Mesodermal cell (in vitro differentiated cells): ENCODE measurements around the gene TAF7. TPM values are rescaled to one million over a fixed set of nuclear protein-coding genes. Genes with fewer than 3 reads are reported as not detected.

Experiments used
- H3K27ac ChIP-seq: 2 replicates; pipeline ENCODE4 v1.7.0; 2013; ENCODE audit warnings: mild to moderate bottlenecking, low read depth, low read length, moderate library complexity; ENCODE audit not compliant: severe bottlenecking
- H3K36me3 ChIP-seq: 2 replicates; pipeline ENCODE4 v1.7.1; 2013; ENCODE audit warnings: mild to moderate bottlenecking, low read length, moderate library complexity; ENCODE audit not compliant: control insufficient read depth, insufficient read depth
- H3K4me1 ChIP-seq: one replicate; pipeline ENCODE4 v1.7.1; 2013; ENCODE audit warnings: mild to moderate bottlenecking, low read length; ENCODE audit not compliant: insufficient read depth, control insufficient read depth, poor library complexity, severe bottlenecking
- H3K4me3 ChIP-seq: 2 replicates; pipeline ENCODE4 v1.7.0; 2013; ENCODE audit warnings: low read length, control low read depth, mild to moderate bottlenecking; ENCODE audit not compliant: insufficient read depth, poor library complexity, severe bottlenecking; ENCODE audit errors: extremely low read depth
- H3K9me3 ChIP-seq: 2 replicates; pipeline ENCODE4 v1.7.1; 2013; ENCODE audit warnings: mild to moderate bottlenecking, low read length, moderate library complexity; ENCODE audit not compliant: control insufficient read depth
- WGBS, 2 experiments: methylation state at CpG; one replicate each; pipeline ENCODE4 v1.1.5; 2013; ENCODE audit warnings: missing lambda C conversion rate in 2 of 2; ENCODE audit not compliant: insufficient coverage in 2 of 2; 5-methylcytosine and 5-hydroxymethylcytosine counted together
- polyA plus RNA-seq, 2 experiments: library from polyadenylated mRNA; stranded (reverse); fragments of 50-300 nt; gene quantifications; one replicate each; pipeline ENCODE4 v1.2.3, GENCODE V29; 2013

TAF7 gene
- polyA plus RNA-seq (2013, experiment 1 of 2), result 121 TPM
- polyA plus RNA-seq (2013, experiment 2 of 2), result 127 TPM

GRCh38 chr5:141320225-141321169 lies at the start of gene TAF7:
TSS of gene TAF7 (minus strand) at chr5:141320784. CDS start at chr5:141320044, 740 bp downstream.
- Histone ChIP-seq H3K9me3 (peaks cover 36% of the 10 kb centered on the region), H3K4me1 (no peaks in the 10 kb centered on the region), H3K27ac (peak within 1 kb of the TSS; percentile 98), H3K4me3 (peak within 1 kb of the TSS; percentile 69), H3K36me3 (peaks cover 43% of the 10 kb centered on the region)
- WGBS, 2 experiments, result 2 to 5% methylated on average over 56 to 64 of the region's 67 CpGs

- Histone ChIP-seq H3K4me1 (no peaks in the 10 kb centered on the region), H3K9me3 (peaks cover 32% of the 10 kb centered on the region), H3K27ac (no peak overlapping the region), H3K36me3 (peaks cover 3% of the 10 kb centered on the region), H3K4me3 (no peak overlapping the region)
- 95 to 96% methylated on average over 44 to 45 of the region's 46 CpGs for WGBS, 2 experiments
These were observed 45.7 kb upstream of the TAF7 start for GRCh38 chr5:141366016-141366896.

GRCh38 chr5:141363952-141364660 lies 43.5 kb upstream of the TAF7 start, which contains the start of gene PCDHGA5:
TSS of gene PCDHGA5 (plus strand) at chr5:141364162. CDS start at chr5:141364331, 169 bp downstream.
- Histone ChIP-seq H3K9me3 (peaks cover 45% of the 10 kb centered on the region), H3K27ac (no peak within 1 kb of the TSS), H3K4me1 (no peaks in the 10 kb centered on the region), H3K36me3 (peaks cover 3% of the 10 kb centered on the region), H3K4me3 (no peak within 1 kb of the TSS)
- WGBS, 2 experiments, result 92 to 95% methylated on average over 24 to 25 of the region's 34 CpGs

GRCh38 chr5:141362719-141363118 lies 42.1 kb upstream of the TAF7 start:
- no peak overlapping the region for H3K27ac ChIP-seq
- H3K4me1 ChIP-seq, result no peaks in the 10 kb centered on the region
- peaks cover 45% of the 10 kb centered on the region for H3K9me3 ChIP-seq
- H3K36me3 ChIP-seq, result peaks cover 3% of the 10 kb centered on the region
- H3K4me3 ChIP-seq, result no peak overlapping the region

- Histone ChIP-seq H3K36me3 (peaks cover 3% of the 10 kb centered on the region), H3K9me3 (peaks cover 50% of the 10 kb centered on the region), H3K27ac (no peak overlapping the region), H3K4me3 (no peak overlapping the region), H3K4me1 (no peaks in the 10 kb centered on the region)
- WGBS, 2 experiments, result 94 to 95% methylated on average over 10 to 11 of the region's 15 CpGs
These were observed 40.1 kb upstream of the TAF7 start for GRCh38 chr5:141360685-141361084.

- Histone ChIP-seq H3K9me3 (peaks cover 50% of the 10 kb centered on the region), H3K4me3 (no peak within 1 kb of the TSS), H3K27ac (no peak within 1 kb of the TSS), H3K36me3 (peaks cover 3% of the 10 kb centered on the region), H3K4me1 (no peaks in the 10 kb centered on the region)
- 87 to 94% methylated on average over 19 to 23 of the region's 24 CpGs for WGBS, 2 experiments
These were observed 39.3 kb upstream of the TAF7 start, which contains the start of gene PCDHGB2 for GRCh38 chr5:141359790-141360426. TSS of gene PCDHGB2 (plus strand) at chr5:141359994. CDS start at chr5:141360136, 142 bp downstream.

- peaks cover 47% of the 10 kb centered on the region for H3K9me3 ChIP-seq
- 92 to 97% methylated on average over 17 to 19 of the region's 19 CpGs for WGBS, 2 experiments
- no peak overlapping the region for H3K27ac ChIP-seq
- H3K4me3 ChIP-seq, result no peak overlapping the region
- H3K36me3 ChIP-seq, result no peaks in the 10 kb centered on the region
- H3K4me1 ChIP-seq, result no peaks in the 10 kb centered on the region
These were observed 36.4 kb upstream of the TAF7 start for GRCh38 chr5:141356950-141357349.

GRCh38 chr5:141356133-141356532 lies 35.5 kb upstream of the TAF7 start:
- Histone ChIP-seq H3K4me1 (no peaks in the 10 kb centered on the region), H3K4me3 (no peak overlapping the region), H3K9me3 (peaks cover 46% of the 10 kb centered on the region), H3K36me3 (no peaks in the 10 kb centered on the region), H3K27ac (no peak overlapping the region)
- 80 to 89% methylated on average over 3 to 4 of the region's 5 CpGs for WGBS, 2 experiments

- Histone ChIP-seq H3K9me3 (peaks cover 46% of the 10 kb centered on the region), H3K4me3 (no peak overlapping the region), H3K27ac (no peak overlapping the region), H3K36me3 (no peaks in the 10 kb centered on the region), H3K4me1 (no peaks in the 10 kb centered on the region)
- WGBS, 2 experiments, result 96 to 97% methylated on average over 22 to 24 of the region's 24 CpGs
These were observed 35.1 kb upstream of the TAF7 start for GRCh38 chr5:141355641-141356040.
